HK-2 (cell line): Measurements from ENCODE around the gene MTERF4.

Experiments
- DNase-seq: peaks from one replicate; pipeline ENCODE4 v3.0.0-alpha.2; 2018; ENCODE audit not compliant: unreplicated experiment

The MTERF4 gene

DNA sequence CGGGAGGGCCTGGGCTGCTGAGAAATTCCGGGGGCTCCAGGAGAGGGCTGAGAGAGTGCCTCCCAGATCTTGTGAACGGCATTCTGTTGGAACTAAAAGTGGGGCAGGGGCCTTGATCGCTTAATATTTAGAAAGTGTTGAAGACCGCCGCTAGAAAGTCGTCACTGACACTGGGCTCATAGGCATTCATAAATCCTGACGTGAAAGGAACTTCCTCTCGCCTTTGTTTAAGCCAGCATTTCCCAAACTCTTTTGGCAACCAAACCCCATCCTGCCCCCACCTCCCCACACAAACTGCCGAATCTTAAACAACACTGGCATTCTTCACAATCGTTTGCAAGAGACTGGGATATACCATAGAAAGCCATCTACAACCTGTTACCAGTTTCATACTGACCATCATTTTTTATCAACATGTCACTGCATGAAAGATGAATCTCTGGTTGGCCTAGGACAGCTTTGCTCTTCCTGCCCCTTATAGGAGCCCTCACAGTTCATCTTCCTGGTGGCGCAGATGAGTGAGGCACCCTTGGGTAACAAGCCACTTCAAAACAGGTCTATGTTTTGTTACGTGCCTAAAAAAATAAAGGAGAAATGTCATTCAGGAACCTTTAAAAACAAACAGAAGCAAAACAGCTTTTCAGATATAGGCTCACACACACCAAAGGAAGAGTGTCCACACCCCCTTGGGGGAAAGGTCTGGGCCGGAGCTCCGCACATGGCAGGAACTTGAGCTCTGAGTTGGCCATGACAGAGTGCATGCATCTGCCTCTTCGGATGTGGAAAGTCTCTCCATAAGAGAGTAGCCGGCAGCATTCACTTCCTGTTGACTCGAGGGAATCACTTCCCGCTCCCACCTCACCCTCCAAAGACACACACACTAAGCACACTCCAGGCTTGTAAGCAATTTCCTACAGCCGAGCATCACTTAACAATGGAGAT, 13.0 kb downstream of the MTERF4 start:
- no peak for DNase-seq

DNA sequence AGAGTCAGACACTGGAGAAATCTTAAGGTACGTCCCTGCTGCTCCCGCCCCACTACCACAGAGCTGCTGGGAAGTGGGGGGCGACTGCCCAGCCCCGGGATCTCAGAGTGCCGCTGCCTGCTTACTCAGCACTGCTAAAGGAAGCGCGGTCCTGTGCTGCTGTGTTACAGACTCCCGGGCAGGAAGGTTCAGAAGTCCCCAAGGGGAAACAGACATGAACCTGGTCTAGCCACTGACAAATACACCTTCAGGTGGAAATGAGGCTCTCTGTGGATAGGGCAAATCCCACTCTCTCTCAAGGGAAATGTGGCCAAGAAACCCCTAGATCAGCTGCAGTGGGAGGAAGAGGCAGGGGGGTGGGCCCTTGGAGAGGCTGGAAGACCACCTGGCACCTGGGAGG, 13.7 kb downstream of the MTERF4 start:
- no peak for DNase-seq

DNA sequence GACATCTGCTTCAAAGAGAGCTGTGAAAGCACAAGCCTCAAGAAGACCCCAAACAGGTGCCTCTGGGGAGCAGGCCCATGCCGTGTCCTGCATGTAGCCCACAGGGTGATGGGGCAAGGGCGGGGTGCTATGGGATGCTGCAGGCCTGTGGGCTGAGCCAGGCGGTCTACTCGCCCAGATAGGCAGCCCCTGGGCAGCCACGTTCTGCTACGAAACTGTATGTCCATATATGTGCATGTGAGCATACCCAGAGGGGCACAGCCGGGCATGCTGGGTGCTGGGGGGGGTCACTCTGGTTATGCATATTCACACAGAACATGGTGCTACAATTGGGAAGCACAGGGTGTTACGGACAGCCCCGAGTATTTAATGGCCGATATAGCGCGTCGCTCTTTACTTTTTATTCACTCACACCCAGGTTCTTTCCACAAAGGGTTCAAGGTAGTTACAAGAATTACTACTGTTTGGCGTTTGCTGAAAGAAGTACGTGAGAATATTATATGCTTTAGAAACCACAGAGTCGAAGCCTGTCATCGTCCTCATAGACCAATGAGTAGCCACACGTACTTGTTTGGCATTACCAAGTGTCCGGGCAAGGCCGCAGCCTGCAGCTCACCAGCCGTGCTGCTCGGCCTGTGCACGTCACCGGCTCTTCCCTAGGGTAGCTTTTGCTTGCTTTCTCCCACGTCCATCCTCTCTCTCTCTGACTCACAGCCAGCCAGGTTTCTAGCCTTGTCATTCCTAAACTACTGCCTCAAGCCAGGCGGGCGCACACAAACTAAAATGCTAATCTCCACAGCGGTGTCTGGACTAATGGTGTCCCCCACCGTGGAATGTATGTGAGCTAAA, 14.4 kb downstream of the MTERF4 start:
- DNase-seq, result no peak

DNA sequence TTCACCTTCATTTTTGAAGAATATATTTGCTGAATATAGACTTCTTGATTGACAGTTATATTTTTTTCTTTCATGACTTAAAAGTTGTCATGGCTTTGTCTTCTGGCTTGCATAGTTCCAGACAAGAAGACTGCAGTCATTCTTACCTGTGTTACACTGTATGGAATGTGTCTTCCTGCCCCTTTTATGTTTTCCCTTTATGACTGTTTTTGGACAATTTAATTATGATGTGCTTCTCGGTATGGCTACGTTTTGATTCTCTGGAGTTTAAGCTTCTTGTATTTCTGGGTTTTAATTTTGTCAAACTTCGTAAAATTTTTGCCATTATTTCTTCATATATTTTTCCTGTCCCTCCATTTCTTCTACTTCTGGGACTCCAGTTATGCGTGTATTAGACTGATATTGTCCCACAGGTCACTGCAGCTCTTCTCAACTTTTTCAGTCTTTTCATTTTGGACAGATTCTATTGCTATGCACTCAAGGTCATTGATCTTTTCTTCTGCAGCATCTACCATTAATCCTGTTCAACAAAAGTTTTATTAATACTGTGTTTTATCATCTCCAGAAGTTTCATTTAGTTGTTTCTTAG, 17.1 kb downstream of the MTERF4 start:
- DNase-seq, result no peak

DNA sequence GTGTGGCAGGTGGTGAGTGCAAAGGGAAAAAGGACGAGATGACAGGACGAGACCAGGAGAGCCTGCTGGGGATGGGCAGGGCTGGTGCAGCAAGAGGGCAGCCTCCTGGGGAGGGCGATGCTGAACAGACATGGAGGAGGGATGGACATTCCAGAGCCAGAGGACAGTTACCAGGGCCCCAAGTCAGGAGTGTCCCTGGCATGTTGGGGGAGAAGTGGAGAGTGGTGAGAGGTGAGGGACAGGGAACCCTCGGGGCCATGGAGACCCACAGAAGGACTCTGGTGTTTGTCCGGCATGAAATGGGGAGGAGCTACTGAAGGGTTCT, 19.0 kb downstream of the MTERF4 start:
- DNase-seq, result no peak

DNA sequence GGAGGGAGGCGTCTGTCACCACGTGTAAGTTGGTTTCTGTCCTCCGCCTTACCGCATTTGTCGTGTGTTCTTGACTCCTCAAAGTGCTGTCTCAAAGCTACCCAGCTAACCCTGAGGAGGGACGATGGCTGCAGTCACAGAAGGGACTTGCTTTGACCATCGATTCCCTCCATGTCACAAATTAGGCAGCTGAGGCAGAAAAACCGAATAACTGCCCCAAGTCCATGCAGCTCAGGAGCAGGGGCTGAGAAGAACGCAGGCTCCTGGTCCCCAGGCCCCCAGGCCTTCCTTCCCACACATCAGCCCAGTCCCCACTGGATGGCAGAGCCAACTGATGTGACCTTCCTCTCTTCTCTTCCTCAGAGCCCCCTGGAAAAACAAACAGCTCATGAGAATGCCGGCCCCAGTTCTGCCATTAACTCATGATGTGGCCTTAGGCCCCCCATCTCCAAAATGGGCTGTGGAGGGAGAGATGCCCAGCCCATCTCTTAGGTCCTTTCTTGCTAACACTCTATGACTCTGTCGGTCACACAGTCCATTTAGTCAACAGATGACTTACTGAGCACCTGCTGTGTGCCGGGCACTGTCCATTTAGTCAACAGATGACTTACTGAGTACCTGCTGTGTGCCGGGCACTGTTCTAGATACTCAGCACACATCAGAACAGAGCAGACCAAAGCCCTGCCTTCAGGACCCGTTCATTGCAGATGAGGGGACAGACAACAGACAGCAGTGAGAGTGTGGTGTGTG, 19.6 kb downstream of the MTERF4 start:
- DNase-seq, result no peak

DNA sequence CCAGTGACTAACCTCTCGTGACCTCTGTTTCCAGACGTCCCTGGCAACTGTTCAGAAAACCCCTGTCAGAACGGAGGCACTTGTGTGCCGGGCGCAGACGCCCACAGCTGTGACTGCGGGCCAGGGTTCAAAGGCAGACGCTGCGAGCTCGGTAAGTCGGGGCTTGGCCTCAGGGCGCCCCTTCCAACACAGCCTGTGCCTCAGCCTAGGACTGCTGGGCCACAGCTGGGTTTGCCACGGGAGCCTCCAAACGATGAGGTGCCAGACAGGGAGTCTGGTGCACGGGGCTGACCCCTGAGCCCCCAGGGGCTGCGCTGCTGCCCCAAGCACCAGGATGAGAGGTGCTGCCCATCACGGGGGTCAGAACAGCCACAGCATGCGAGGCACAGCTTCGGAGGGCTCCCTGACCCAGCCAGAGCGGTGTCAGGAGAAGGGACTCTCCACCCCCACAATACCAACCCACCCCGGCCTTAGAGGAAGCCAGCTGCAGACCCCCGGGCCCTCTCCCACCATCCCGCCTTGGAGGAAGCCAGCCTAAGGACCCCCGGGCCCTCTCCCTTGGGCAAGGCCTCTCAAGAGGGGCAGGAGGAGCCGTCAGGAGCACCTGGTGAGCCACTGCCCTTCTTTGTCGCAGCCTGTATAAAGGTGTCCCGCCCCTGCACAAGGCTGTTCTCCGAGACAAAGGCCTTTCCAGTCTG, 20.3 kb downstream of the MTERF4 start:
- DNase-seq, result no peak

DNA sequence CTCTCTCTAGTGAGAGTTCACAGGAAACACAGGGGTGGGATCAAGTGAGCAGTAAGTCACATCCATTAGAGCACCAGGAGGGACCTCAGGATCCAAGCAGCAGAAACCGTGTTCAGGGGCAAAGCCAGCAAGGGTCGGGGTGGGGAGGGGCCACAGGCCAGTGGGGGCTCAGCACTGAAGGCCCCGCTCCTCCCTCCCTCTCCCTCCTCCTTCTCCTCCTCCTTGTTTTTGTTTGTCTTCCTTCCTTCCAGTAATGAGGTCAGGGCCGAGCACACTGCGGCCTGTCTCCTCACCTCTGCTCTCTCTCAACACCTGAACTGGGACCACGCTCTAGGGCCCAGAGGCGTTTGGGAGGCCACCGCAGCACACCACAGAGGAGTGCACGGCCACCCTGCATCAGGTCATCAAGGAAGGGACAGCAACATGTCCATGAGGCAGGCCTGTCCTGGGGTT, 20.9 kb downstream of the MTERF4 start:
- no peak for DNase-seq

DNA sequence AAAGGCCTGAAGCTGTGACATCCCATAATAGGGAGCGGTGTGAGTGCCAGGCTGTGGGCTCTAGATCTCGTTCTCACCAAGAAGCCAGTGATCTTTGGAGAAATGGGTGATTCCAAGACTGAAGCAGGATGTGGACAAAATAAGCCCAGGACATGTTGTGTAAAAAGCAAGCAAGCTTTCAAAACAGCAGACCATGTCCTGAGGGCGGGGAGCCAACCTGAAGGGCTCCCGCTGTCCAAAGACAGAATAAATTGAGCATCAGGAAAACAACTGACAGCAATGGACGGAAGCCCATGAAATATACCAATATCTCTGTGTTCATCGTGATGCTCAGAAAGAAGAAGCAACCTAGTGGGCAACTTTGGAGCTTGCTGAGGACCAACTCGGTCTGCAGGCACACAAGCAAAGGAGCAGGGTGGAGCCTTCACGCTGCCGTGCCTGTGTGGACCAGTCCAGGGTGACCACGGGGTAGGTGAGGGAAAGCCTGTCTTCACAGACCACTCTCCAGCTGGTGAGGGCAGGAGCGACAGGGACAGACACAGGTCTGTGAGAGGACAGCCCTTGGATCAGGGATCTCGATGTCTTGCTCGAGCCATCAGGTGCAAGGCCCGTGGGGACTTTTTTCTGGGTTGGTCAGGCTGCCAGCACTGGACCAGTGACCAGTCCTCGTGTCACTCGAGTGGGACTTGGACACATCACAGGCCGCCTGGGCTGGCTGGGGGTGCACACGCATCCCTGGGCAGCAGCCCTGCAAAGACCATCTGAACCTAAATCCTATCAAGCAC, 21.5 kb downstream of the MTERF4 start:
- DNase-seq, result no peak

DNA sequence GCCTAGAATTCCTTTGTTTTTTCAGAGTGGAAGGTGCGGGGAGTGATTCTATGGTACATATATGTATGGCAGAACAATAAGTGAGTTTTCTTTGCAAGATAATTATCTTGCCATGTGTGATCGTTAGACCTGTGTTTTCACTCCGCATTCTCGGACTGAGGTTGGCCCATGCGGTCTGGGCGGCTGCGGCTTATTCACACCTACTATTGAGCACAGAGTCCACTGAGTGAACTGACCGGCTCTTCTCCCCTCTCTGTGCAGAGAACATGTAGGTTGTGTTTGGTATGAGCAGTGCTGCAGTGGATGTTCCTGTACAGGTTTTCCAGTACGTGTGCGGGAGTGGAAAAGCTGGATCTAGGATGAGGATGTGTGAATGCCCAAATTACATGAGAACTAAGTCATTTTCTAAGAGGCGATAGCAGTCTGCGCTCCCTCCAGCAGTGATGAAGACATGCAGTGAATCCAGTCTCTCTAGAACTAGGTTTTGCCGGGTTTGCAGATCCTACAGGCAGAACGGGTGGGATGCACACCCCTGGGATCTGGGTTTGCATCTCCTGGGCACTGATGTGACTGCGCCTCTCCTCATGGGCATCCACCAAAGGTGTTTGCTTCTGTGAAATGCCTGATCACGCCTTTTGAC, 27.1 kb downstream of the MTERF4 start:
- no peak for DNase-seq

DNA sequence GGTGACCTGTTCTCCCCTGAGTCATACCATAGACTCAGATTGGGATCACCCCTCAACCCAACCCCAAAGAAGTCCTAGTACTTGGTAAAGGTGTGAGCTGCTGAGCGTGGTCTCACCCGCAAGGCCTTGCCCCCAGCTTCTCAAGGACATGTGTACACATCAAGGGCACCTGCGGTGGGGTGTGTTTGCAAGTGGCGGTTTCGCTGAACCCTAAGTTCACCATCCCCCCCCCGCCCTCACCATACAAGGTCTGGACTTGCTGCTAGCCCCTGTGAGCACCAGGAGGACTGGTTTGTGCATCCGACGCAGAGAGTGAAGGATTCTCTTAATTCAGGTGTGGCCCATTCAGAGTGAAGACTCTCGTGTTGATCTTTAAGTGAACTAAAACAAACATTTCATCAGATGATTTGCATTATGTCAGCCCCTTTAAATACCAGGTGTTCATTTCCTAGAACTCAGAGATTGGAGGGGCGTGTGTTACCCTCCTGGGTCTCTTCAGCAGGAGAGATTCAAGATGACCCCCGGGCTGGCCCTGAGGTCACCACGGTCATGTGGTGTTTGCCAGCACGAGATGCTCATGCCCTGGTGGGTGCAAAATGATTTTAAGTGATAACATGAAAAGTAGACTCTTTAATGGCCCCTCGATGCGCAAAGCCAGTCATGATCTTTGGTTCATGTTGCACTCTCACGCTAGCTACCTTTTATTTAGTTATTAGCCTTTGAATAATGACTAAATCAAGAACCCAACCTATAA, 27.8 kb downstream of the MTERF4 start:
- DNase-seq, result no peak

DNA sequence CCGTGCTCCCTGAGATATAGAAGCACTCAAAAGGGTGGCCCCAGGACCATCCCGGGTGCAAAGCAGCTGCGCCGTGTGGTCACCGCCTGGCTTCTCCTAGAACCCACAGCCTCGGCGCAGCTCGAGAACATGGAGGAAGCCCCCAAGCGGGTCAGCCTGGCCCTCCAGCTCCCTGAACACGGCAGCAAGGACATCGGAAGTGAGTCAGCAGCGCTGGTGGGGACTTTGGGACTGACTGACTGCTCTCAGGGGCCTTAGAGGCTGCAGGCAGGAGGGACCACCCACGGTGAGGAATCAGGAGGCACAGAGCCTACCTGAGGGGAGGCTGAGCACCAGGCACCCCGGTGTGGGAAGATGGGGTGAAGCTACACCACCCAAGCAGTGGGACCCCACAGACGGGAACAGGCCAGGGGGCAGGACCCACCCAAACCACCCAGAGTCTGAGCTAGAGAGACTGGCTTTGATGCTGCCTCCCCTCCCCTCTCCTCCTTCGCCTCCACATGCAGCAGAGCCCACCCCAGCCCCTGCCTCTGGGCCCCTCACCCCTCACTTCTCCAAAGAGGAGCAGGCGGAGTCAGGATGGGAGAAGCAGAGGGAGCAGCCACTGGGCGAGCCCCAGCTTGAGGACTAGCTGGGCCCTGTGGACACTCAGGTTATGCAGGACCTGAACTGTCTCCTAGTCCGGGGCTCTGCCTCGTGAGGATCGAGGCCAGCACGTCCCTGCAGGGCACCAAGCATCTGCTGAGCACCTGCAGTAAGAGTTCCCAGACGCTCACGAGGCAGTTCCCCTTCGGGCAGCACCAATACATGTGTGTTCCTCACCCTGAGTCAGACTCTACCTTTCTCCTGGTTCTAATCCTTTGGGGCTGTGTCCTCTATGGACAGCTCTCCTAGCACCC, 28.7 kb downstream of the MTERF4 start:
- DNase-seq, result no peak

DNA sequence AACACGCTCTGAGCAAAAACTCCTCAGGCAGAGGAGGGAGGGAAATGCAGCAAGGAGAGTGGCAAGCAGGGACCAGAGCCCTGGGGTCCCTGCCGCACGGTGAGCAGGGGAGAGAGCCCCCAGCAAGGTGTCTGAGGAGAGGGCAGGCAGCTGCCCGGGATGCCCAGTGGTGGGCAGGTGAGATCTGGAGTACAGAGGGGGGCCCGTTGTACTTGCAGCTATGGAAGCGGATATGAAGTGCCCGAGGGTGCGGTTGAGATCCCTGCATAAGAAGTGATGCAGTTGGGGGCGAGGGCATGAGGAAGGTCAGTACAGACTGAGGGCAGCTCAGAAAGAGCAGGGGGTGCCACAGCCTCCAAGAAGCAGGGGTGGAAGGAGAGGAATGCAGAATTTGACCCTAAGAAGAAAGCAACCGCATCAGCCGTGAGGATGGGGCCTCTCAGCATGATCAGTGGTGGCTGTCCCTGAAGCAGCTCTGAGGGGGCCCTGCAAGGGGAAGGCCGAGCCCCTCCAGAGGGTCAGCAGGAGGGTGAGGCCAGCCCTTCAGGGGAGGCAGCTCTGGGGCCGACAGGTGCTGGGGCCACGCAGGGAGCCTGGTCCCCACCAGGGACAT, 29.4 kb downstream of the MTERF4 start:
- no peak for DNase-seq

DNA sequence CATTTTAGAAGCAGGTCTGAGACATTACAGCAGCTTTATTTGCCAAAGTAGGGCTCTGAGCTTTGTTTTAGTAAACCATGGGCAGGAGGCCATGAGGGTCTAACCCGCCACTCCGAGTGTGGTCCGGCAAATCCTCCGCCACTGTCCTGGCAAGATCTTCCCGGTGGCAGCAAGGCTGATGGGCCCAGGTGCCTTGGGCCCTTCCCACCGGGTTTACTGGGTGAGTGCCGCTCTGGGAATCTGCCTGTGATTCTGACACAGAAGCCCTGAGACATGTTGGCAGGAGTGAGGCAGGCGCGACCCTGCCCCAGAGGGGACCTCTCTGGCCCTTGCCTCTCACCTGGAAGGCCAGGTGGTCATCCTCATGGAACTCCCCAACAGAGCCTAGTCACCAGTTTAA, 29.9 kb downstream of the MTERF4 start:
- DNase-seq, result no peak

DNA sequence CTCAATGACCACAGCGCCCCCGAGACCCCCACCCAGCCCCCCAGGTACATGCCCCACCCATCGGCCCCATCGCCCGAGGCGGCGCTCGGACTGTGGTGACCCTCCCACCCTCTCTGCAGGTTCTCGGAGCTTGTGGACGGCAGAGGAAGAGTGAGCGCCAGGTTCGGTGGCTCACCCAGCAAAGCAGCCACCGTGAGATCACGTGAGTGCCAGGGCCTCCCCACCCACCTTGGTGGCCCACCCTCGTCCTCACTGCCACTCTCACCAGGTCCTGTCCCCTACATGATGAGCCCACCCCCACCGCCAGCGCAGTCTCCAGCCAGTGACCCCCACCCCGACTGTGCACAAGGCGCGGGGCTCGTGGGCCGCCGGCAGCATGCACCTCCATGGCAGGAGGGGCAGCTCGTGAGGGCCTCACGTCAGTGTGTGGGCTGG, 30.4 kb downstream of the MTERF4 start:
- no peak for DNase-seq

DNA sequence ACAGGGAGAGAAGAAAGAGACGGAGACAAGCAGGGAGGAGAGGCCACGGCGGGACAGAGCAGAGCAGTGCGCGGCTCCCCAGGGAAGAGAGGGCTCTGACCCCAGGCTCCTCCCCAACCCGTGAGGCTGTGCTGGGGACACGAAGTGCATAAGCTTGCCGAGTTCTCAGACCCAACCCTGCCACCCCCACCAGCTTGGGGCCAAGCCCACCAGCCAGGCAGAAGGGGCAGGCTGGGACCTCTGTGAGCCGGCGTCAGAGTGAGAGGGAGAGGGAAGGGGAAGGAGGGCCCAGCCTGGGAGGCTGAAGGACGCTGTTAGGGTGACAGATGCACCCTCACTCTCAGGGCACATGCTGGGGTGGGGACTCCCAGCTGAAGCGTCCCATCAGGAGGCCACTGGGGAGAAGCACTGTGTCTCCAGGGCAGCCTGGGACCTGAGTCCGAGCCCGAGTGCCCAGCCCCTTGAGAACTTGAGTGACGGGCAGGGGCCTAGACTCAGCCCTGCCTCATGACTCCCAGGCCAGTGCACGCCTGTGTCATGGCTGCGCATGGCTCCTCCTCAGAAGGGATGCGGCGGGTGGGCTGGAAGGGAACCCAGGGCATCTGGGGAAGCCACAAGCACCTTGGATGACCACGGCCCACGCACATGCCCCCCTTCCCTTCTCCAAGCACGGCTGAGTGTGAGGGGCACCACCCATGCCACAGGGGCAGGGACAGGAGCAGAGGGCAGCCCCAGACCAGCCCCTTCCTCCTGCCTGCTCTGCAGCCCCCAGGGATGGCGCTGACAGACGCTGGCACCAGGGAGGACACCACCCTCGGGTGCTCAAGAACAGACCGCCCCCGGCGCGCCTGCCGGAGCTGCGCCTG, 31.0 kb downstream of the MTERF4 start:
- DNase-seq, result no peak

DNA sequence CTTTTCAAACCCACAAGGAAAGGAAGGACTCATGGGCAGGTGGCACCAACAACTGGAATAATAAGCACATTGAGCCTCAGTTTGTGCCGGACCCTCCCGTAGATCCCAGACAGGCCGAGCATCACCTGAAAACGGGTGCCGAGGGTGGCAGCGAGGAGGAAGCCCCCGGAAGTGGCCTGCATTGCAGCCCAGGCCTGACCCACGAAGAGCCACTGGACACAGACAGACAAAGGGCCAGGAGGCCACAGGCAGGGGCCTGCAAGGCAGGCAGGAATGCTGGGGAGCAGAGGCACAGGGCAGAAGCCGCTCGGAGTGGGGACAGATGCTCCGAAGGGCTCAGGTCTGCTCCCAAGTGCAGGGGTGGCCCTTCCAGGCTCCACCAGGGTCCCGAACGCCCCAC, 31.7 kb downstream of the MTERF4 start:
- no peak for DNase-seq
